ENCODE measurements around the gene ZBTB20.

DNA sequence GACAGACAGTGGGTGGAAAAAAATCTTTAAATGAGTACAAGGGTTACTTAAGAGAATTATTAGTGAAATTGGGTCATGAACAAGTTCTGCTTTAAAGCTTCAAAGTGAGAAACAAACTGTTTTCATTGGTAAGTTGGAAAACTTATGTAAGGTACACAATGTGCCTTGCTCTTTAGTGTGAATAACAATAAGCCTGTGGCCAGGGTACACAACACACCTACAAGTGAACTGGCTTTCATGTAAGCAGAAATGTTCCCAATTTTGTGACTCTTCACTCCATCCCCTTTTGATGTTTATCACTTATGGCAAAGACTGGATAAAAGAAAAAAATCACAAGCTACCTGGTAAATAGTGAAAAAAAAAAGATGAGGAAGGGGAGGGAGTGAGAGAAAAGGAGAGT is 253.7 kb downstream of the ZBTB20 start:
- no peak for TF ChIP-seq CTCF (IDR thresholded peaks at IDR 0.05)
- no peak for TF ChIP-seq POLR2A (IDR thresholded peaks at IDR 0.05)
- TF ChIP-seq POLR2AphosphoS5 (IDR thresholded peaks at IDR 0.05), result no peak
- TF ChIP-seq EP300 (IDR thresholded peaks at IDR 0.05), result no peak
